Gastrocnemius medialis (tissue), 4 donors: ENCODE measurements around the gene IFNK. TPM values are rescaled to one million over a fixed set of nuclear protein-coding genes. Genes with fewer than 3 reads are reported as not detected.

ENCODE experiments used
- ATAC-seq, 2 donors: fragments of 150-250 bp; one replicate each; pipeline ENCODE4 v1.9.1; 2016
- DNase-seq, 2 donors: peaks; one replicate each; pipeline ENCODE4 v3.0.0-alpha.2; 2019
- H3K27ac ChIP-seq, 4 donors: fragments of 200-600 bp; sonication (generic); 1 replicate in 1 of 4; 2 replicates in 3 of 4; pipeline ENCODE4 v1.5.1; 2016 to 2018; ENCODE audit warnings: mild to moderate bottlenecking in 2 of 4, moderate library complexity in 1 of 4
- H3K27me3 ChIP-seq, 3 donors: fragments of 200-600 bp; sonication (generic) in 2 of 3; 1 replicate in 1 of 3; 2 replicates in 2 of 3; pipeline versions ENCODE4 v1.5.1 to v1.6.0; 2016 to 2019; ENCODE audit warnings: mild to moderate bottlenecking in 1 of 3, moderate library complexity in 1 of 3
- H3K36me3 ChIP-seq, 2 donors: fragments of 200-600 bp; sonication (generic) in 1 of 2; one replicate each; pipeline ENCODE4 v1.5.1; 2017 to 2018
- H3K4me1 ChIP-seq, 2 donors: fragments of 200-600 bp; sonication (generic) in 1 of 2; one replicate each; pipeline ENCODE4 v1.5.1; 2016 to 2017; ENCODE audit warnings: mild to moderate bottlenecking in 2 of 2
- H3K4me3 ChIP-seq, 4 donors: fragments of 200-600 bp; sonication (generic) in 3 of 4; 1 replicate in 1 of 4; 2 replicates in 3 of 4; pipeline ENCODE4 v1.5.1; 2016 to 2019; ENCODE audit warnings: mild to moderate bottlenecking in 2 of 4
- H3K9me3 ChIP-seq, 3 donors: fragments of 200-600 bp; sonication (generic) in 2 of 3; 1 replicate in 1 of 3; 2 replicates in 2 of 3; pipeline ENCODE4 v1.5.1; 2016 to 2019
- POLR2A ChIP-seq, 2 donors: fragments of 450-650 bp; IDR thresholded peaks; one replicate each; pipeline ENCODE4 v1.6.1; 2017; ENCODE audit warnings: antibody characterized with exemption in 2 of 2, mild to moderate bottlenecking in 2 of 2, moderate library complexity in 2 of 2
- in situ Hi-C, 4 donors: fragments of 200-750 bp; cut with MboI; loops; one replicate each; pipeline versions ENCODE4 v1.15.0 to v1.8.0; 2017; ENCODE audit warnings: low sequenced_read_pairs in 4 of 4
- intact Hi-C: fragments of 100-400 bp; cut with DNase I; formaldehyde crosslinking; loops from one replicate; pipeline ENCODE4 v1.15.1; 2023; ENCODE audit warnings: low total_unique reads
- total RNA-seq, 4 donors: library from RNA; depleted of rRNA; stranded (reverse); fragments of >200 nt; gene quantifications; one replicate each; pipeline versions ENCODE4 v1.1.0 to v1.2.3, GENCODE V29; 2016
- TF ChIP-seq, protein P1 (sequence below), 5 experiments: fragments of 450-650 bp in 3 of 5; fragments of 200-600 bp in 2 of 5; sonication (generic) in 2 of 5; IDR thresholded peaks in 4 of 5; conservative IDR thresholded peaks in 1 of 5; 1 replicate in 4 of 5; 2 replicates in 1 of 5; pipeline ENCODE4 v1.5.1; 2016 to 2019; ENCODE audit warnings: antibody characterized with exemption in 5 of 5, mild to moderate bottlenecking in 3 of 5, moderate library complexity in 3 of 5

IFNK gene
- total RNA-seq, 4 donors from 2014 or later: not detected

DNA sequence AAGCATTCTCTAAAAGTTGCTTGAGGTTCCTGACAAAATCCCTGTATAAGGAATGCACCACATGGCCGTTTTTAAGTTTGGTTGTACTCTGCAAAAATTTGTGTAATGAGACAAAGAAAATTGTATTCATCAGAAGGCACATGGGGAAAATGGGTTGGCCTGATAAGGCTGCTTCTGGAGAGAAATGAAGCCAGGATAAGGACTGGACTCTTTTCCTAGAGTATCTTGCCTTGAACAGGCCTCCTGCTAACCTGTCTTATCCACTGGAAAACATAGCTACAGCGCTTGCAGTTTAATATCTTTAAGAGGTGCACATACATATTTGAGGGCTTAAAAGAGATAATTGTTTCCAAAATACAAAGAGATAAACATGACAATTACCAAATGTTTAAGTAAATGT is 41.4 kb upstream of the IFNK start:
- intact Hi-C loops: no loop called here
- TF ChIP-seq, protein P1, sequence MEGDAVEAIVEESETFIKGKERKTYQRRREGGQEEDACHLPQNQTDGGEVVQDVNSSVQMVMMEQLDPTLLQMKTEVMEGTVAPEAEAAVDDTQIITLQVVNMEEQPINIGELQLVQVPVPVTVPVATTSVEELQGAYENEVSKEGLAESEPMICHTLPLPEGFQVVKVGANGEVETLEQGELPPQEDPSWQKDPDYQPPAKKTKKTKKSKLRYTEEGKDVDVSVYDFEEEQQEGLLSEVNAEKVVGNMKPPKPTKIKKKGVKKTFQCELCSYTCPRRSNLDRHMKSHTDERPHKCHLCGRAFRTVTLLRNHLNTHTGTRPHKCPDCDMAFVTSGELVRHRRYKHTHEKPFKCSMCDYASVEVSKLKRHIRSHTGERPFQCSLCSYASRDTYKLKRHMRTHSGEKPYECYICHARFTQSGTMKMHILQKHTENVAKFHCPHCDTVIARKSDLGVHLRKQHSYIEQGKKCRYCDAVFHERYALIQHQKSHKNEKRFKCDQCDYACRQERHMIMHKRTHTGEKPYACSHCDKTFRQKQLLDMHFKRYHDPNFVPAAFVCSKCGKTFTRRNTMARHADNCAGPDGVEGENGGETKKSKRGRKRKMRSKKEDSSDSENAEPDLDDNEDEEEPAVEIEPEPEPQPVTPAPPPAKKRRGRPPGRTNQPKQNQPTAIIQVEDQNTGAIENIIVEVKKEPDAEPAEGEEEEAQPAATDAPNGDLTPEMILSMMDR (IDR thresholded peaks at IDR 0.05 in 4 of 5, conservative IDR thresholded peaks at IDR 0.05 in 1 of 5): no peak
- TF ChIP-seq POLR2A (IDR thresholded peaks at IDR 0.05): no peak
- in situ Hi-C loops: no loop called here
- no peaks in the 10 kb centered on the region for H3K4me1 ChIP-seq
- H3K36me3 ChIP-seq: no peaks in the 10 kb centered on the region
- H3K27me3 ChIP-seq: no peaks in the 10 kb centered on the region
- no peak overlapping the region for H3K4me3 ChIP-seq
- no peak overlapping the region for H3K27ac ChIP-seq
- no peak for DNase-seq
- ATAC-seq: no peak
- no peaks in the 10 kb centered on the region for H3K9me3 ChIP-seq

DNA sequence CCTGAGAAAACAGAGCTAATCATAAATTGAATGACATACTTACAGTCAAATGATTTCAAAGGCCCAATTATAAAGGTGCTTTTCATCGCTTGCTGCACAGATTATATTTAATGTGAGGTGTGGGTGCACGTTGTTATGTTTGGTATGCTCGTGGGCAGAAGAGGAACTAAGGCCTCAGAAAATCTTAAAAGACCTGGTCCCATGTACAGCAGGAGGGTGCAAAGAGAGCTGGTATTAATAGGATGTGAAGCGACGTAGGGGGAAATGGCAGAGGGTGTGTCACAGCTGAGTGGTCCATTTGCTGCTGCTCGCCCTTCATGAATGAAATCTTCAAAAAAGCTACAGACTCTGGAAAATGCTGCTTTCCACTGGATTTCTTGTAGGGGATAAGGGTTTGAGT is 40.5 kb upstream of the IFNK start:
- H3K4me1 ChIP-seq: no peaks in the 10 kb centered on the region
- H3K27ac ChIP-seq: no peak overlapping the region
- H3K4me3 ChIP-seq: no peak overlapping the region
- intact Hi-C loops (no loop called here), in situ Hi-C loops (no loop called here)
- ATAC-seq: no peak
- no peaks in the 10 kb centered on the region for H3K27me3 ChIP-seq
- H3K9me3 ChIP-seq: no peaks in the 10 kb centered on the region
- TF ChIP-seq, protein P1 (IDR thresholded peaks at IDR 0.05 in 4 of 5, conservative IDR thresholded peaks at IDR 0.05 in 1 of 5): no peak
- TF ChIP-seq POLR2A (IDR thresholded peaks at IDR 0.05): no peak
- no peaks in the 10 kb centered on the region for H3K36me3 ChIP-seq
- no peak for DNase-seq

- no peak for ATAC-seq
- Histone ChIP-seq H3K4me3 (no peak overlapping the region), H3K27me3 (no peaks in the 10 kb centered on the region), H3K27ac (no peak overlapping the region), H3K36me3 (no peaks in the 10 kb centered on the region), H3K4me1 (no peaks in the 10 kb centered on the region), H3K9me3 (no peaks in the 10 kb centered on the region)
- TF ChIP-seq, protein P1 (IDR thresholded peaks at IDR 0.05 in 4 of 5, conservative IDR thresholded peaks at IDR 0.05 in 1 of 5): no peak
- no peak for TF ChIP-seq POLR2A (IDR thresholded peaks at IDR 0.05)
- intact Hi-C loops: no loop called here
- in situ Hi-C loops: no loop called here
- no peak for DNase-seq
These were observed 38.9 kb upstream of the IFNK start for GRCh38 chr9:27485158-27485557.

GRCh38 chr9:27487128-27487640 is 36.9 kb upstream of the IFNK start:
- no peak overlapping the region for H3K27ac ChIP-seq
- no peaks in the 10 kb centered on the region for H3K36me3 ChIP-seq
- TF ChIP-seq, protein P1 (IDR thresholded peaks at IDR 0.05 in 4 of 5, conservative IDR thresholded peaks at IDR 0.05 in 1 of 5): no peak
- no peak for TF ChIP-seq POLR2A (IDR thresholded peaks at IDR 0.05)
- H3K27me3 ChIP-seq: no peaks in the 10 kb centered on the region
- in situ Hi-C loops (no loop called here), intact Hi-C loops (no loop called here)
- DNase-seq: no peak
- no peaks in the 10 kb centered on the region for H3K4me1 ChIP-seq
- no peak overlapping the region for H3K4me3 ChIP-seq
- H3K9me3 ChIP-seq: no peaks in the 10 kb centered on the region
- no peak for ATAC-seq

DNA sequence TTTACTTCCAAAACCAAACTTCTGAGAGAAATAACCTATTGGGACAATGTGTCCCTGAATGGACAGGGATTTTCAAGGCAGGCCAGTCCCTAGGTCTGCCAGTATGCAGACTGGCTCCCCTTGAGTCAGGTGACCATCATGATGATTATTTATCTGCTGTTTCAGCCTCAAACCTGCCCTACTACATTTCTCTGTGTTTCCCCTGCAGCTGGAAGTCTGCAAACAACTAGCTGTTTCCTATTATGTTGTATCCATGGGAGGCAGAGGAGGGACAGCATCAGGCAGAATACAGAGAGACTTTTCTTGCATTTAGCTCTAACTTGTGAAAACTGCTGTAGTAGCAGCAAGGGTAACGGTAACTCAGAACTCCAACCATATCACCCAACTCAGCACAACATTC is 36.2 kb upstream of the IFNK start:
- no peaks in the 10 kb centered on the region for H3K36me3 ChIP-seq
- TF ChIP-seq, protein P1 (IDR thresholded peaks at IDR 0.05 in 4 of 5, conservative IDR thresholded peaks at IDR 0.05 in 1 of 5): no peak
- no peak for TF ChIP-seq POLR2A (IDR thresholded peaks at IDR 0.05)
- intact Hi-C loops: no loop called here
- in situ Hi-C loops: no loop called here
- no peak overlapping the region for H3K4me3 ChIP-seq
- no peaks in the 10 kb centered on the region for H3K4me1 ChIP-seq
- H3K27ac ChIP-seq: no peak overlapping the region
- no peaks in the 10 kb centered on the region for H3K9me3 ChIP-seq
- H3K27me3 ChIP-seq: no peaks in the 10 kb centered on the region
- DNase-seq: no peak
- no peak for ATAC-seq
